ENCODE results near the gene RHOBTB1.

RHOBTB1 gene

DNA sequence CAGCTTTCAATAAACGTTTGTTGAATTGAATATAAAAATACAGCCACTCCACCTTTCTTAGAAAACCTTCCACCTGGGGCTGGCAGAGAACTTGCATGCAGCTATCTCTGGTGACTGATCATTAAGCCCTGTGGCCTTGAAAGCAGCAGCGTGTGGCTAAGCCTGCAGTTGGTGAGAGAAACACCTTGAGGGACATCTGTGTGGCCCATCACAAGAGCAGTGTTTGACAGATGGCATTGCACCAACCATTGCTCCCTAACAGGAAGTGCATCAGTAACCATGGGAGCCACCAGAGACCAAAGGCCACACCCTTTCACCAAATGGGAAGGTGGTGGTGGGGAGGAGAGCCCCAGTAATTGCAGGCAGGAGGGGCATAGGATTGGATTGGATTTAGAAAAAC is 22.4 kb downstream of the RHOBTB1 start:
- TF ChIP-seq, protein P1, sequence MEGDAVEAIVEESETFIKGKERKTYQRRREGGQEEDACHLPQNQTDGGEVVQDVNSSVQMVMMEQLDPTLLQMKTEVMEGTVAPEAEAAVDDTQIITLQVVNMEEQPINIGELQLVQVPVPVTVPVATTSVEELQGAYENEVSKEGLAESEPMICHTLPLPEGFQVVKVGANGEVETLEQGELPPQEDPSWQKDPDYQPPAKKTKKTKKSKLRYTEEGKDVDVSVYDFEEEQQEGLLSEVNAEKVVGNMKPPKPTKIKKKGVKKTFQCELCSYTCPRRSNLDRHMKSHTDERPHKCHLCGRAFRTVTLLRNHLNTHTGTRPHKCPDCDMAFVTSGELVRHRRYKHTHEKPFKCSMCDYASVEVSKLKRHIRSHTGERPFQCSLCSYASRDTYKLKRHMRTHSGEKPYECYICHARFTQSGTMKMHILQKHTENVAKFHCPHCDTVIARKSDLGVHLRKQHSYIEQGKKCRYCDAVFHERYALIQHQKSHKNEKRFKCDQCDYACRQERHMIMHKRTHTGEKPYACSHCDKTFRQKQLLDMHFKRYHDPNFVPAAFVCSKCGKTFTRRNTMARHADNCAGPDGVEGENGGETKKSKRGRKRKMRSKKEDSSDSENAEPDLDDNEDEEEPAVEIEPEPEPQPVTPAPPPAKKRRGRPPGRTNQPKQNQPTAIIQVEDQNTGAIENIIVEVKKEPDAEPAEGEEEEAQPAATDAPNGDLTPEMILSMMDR (IDR thresholded peaks at IDR 0.05; ENCODE audit: low read depth, low read length), result no peak
- H3K4me3 ChIP-seq (ENCODE audit: low read depth, low read length), result no peak overlapping the region

DNA sequence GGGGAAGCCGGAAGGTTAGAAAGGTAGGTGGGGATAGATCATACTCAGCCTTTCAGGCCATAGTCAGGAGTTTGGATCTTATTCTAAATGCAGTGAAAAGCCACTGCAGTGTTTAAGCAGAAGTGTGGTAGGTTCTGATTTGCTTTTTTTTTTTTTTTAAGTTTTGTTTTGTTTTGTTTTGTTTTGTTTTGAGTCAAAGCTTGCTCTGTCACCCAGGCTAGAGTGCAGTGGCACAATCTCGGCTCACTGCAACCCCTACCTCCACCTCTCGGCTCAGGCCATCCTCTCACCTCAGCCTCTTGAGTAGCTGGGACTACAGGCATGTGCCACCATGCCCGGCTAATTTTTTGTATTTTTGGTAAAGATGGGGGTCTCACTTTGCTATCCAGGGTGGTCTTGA is 23.5 kb downstream of the RHOBTB1 start:
- TF ChIP-seq, protein P1 (IDR thresholded peaks at IDR 0.05; ENCODE audit: low read depth, low read length), result no peak
- H3K4me3 ChIP-seq (ENCODE audit: low read depth, low read length), result no peak overlapping the region

DNA sequence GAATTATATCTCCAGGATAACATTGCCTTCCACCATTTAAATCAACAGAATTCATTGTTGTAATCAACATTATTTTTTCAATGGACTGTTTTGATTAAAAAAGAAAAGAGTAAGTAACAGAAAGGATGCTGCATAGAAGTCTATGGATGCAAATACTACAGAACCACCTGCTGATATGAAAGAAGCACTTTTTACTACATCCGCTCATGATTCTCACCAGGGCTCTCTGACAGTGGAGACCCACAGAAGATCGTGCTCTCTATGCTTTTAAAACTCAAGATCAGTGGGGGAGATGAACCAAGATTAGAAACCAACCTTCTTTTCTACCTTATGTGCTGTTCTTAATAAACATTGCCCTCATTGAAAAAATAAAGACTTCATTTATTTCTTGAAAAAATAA is 24.4 kb downstream of the RHOBTB1 start:
- no peak overlapping the region for H3K4me3 ChIP-seq (ENCODE audit: low read depth, low read length)
- TF ChIP-seq, protein P1 (IDR thresholded peaks at IDR 0.05; ENCODE audit: low read depth, low read length), result no peak

DNA sequence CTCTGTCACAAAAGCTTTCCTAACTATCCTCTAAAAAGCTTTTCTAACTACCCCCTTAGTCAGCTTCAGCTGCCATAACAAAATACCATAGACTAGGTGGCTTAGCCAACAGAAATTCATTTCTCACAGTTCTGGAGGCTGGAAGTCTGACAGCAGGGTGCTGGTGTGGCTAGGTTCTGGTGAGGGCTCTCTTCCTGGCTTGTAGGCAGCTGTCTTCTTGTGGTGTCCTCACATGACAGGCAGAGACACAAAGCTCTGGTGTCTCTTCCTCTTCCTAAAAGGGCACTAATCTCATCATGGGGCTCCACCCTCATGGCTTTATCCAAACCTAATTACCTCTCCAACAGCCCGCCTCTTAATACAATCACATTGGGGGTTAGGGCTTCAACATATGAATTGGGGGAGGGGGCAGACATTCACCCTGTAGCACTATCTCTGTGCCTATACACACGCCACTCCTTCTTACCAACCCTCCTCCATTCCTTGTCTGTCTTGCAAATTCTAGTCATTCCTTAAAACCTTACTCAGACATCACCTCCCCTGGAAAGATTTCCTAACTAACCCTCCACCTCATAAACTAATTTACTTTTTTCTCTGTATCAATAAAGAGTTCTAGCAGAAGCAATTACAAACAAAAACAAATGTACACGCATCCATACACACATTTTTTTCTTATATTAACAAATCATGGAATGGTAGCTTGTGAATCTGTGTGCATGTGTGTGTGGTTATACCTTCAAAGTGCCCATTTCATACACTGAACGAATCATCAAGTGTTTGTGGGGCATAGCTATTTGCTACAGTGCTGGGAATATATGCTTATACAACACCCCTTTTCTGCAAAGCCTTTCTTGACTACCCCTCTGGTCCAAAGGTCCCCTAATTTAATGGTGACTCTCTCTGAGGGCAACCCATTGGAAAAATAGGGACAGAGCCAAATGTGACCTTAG is 26.4 kb downstream of the RHOBTB1 start:
- TF ChIP-seq, protein P1 (IDR thresholded peaks at IDR 0.05; ENCODE audit: low read depth, low read length), result no peak
- H3K4me3 ChIP-seq (ENCODE audit: low read depth, low read length), result no peak overlapping the region

DNA sequence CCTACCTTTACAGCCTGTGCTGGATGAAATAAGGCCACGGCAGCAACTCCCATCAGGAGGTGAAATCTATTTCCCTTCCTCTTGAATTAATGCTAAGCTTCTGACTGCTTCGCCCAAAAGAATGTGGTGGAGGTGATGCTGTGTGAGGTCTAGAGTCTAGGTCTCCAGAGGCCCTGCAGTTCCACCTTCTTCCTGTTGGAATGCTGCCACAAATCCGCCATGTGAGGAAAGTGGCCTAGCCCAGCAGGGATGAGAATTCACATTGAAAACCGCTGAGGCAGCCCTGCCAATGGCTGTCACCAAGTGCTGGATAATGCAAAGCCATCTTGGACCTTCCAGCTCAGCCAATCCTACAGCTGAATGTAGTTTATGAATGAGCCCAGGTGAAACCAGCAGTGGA is 28.0 kb downstream of the RHOBTB1 start:
- TF ChIP-seq, protein P1 (IDR thresholded peaks at IDR 0.05; ENCODE audit: low read depth, low read length), result peak; percentile 16; the same call in 1 of the 2 replicates
- H3K4me3 ChIP-seq (ENCODE audit: low read depth, low read length), result no peak overlapping the region

DNA sequence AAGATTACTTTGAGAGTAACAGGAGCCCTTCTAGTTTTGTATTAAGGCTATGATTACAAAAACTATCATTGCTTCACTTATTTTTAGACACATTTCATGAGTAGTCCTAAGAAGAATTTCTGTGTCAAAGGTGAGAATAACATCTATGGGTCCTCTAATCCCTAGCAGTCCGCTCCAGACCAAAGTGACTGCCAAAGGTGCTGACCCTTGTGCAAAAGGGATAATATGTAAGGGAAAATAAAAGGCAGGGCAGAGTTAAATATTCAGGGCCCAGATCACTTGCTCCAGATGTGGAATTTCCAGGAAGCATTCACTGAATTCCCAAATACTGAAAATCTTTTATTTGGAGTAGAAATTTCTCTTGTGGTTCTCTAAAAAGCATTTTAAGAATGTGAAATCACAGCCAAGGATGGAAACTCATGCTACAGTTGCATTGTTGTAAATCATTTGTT is 29.3 kb downstream of the RHOBTB1 start:
- H3K4me3 ChIP-seq (ENCODE audit: low read depth, low read length), result no peak overlapping the region
- TF ChIP-seq, protein P1 (IDR thresholded peaks at IDR 0.05; ENCODE audit: low read depth, low read length), result no peak

DNA sequence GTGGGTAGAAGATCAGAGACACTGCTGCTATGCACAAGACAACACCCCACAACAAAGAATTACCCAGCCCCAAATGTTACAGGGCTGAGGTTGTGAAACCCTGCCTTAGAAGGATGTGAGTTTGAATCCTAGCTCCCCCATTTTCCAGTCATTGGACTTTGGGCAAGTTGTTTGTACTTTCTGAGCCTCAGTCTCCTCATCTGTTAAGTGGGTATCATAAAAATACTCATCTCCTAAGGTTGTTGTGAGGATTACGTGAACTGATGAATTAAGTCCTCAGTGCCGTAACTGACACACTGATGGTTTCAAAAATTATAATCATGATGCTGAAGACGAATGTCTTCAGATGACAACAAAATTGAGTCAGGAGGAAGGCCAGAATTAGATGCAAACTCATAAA is 30.3 kb downstream of the RHOBTB1 start:
- TF ChIP-seq, protein P1 (IDR thresholded peaks at IDR 0.05; ENCODE audit: low read depth, low read length), result no peak
- H3K4me3 ChIP-seq (ENCODE audit: low read depth, low read length), result no peak overlapping the region
